Measurements from ENCODE around the gene CAPN13. TPM values are rescaled to one million over a fixed set of nuclear protein-coding genes. Genes with fewer than 3 reads are reported as not detected.

Gene CAPN13
- total and polyA plus RNA-seq, 2 donors (not counting 3 experiments of a cell fraction or from before 2014, with no cell fraction given), result not detected

GRCh38 chr2:30803281-30803680 is 4.0 kb downstream of the CAPN13 start:
- BruUV-seq (replicated peaks), result no TSS peak
- Histone ChIP-seq H2AFZ (ENCODE audit: low read depth, low read length) (no peak overlapping the region), H4K20me1 (replicated peaks; ENCODE audit: control insufficient read depth, extremely low read depth, insufficient read depth, low read length) (no peaks in the 10 kb centered on the region), H3K9me3 (replicated peaks; ENCODE audit: control insufficient read depth, insufficient read depth, low read length) (peaks cover 2% of the 10 kb centered on the region), H3K4me3 (replicated peaks in 1 of 3; ENCODE audit: insufficient read depth in 1 of 3, low read depth in 1 of 3, low read length in 3 of 3) (no peak overlapping the region), H3K9ac (replicated peaks; ENCODE audit: extremely low read depth, insufficient read depth, low read length) (no peak overlapping the region), H3K27ac (ENCODE audit: insufficient read depth, low read depth, low read length) (no peak overlapping the region), H3K79me2 (ENCODE audit: control insufficient read depth, insufficient read depth, low read length) (no peaks in the 10 kb centered on the region), H3K4me1 (ENCODE audit: control insufficient read depth, extremely low read depth, insufficient read depth, low read length) (no peaks in the 10 kb centered on the region), H3K36me3 (ENCODE audit: control insufficient read depth in 2 of 2, extremely low read depth in 1 of 2, insufficient read depth in 2 of 2, low read length in 2 of 2) (no peaks in the 10 kb centered on the region), H3K27me3 (ENCODE audit: control insufficient read depth in 2 of 2, insufficient read depth in 2 of 2, low read length in 2 of 2) (no peaks in the 10 kb centered on the region), H3K9me1 (replicated peaks; ENCODE audit: control insufficient read depth, extremely low read depth, insufficient read depth, low read length) (no peaks in the 10 kb centered on the region), H3K4me2 (ENCODE audit: insufficient read depth, low read length) (no peak overlapping the region)
- TF ChIP-seq FOS (IDR thresholded peaks at IDR 0.05; ENCODE audit: borderline replicate concordance, insufficient read depth, low read length) (no peak), POLR2A (IDR thresholded peaks at IDR 0.05; ENCODE audit: low read depth, low read length) (no peak), POLR2AphosphoS5 (IDR thresholded peaks at IDR 0.05; ENCODE audit: insufficient read depth, low read depth, low read length) (no peak), CTCF (IDR thresholded peaks at IDR 0.05; ENCODE audit: extremely low read depth in 1 of 2, insufficient read depth in 1 of 2, low read depth in 1 of 2, low read length in 2 of 2) (no peak), MYC (IDR thresholded peaks at IDR 0.05; ENCODE audit: low read depth, low read length) (no peak)
- DNase-seq (ENCODE audit: low read depth, low spot score) (no peak), FAIRE-seq (no peak)
- ChIA-PET POLR2A (no interaction called here), CTCF (no interaction called here)
- dilution Hi-C loops (cut with MboI; ENCODE audit: extremely low pct_ligation_motif_present, low sequenced_read_pairs), result no loop called here
- intact Hi-C loops (cut with micrococcal nuclease), result no loop called here

- Histone ChIP-seq H3K4me2 (ENCODE audit: insufficient read depth, low read length) (no peak overlapping the region), H4K20me1 (replicated peaks; ENCODE audit: control insufficient read depth, extremely low read depth, insufficient read depth, low read length) (no peaks in the 10 kb centered on the region), H3K4me3 (replicated peaks in 1 of 3; ENCODE audit: insufficient read depth in 1 of 3, low read depth in 1 of 3, low read length in 3 of 3) (no peak overlapping the region), H3K27me3 (ENCODE audit: control insufficient read depth in 2 of 2, insufficient read depth in 2 of 2, low read length in 2 of 2) (no peaks in the 10 kb centered on the region), H3K36me3 (ENCODE audit: control insufficient read depth in 2 of 2, extremely low read depth in 1 of 2, insufficient read depth in 2 of 2, low read length in 2 of 2) (no peaks in the 10 kb centered on the region), H3K4me1 (ENCODE audit: control insufficient read depth, extremely low read depth, insufficient read depth, low read length) (no peaks in the 10 kb centered on the region), H3K9me1 (replicated peaks; ENCODE audit: control insufficient read depth, extremely low read depth, insufficient read depth, low read length) (no peaks in the 10 kb centered on the region), H3K9ac (replicated peaks; ENCODE audit: extremely low read depth, insufficient read depth, low read length) (no peak overlapping the region), H3K9me3 (replicated peaks; ENCODE audit: control insufficient read depth, insufficient read depth, low read length) (peaks cover 2% of the 10 kb centered on the region), H2AFZ (ENCODE audit: low read depth, low read length) (no peak overlapping the region), H3K27ac (ENCODE audit: insufficient read depth, low read depth, low read length) (no peak overlapping the region), H3K79me2 (ENCODE audit: control insufficient read depth, insufficient read depth, low read length) (no peaks in the 10 kb centered on the region)
- intact Hi-C loops (cut with micrococcal nuclease) (no loop called here), dilution Hi-C loops (cut with MboI; ENCODE audit: extremely low pct_ligation_motif_present, low sequenced_read_pairs) (no loop called here)
- FAIRE-seq, result no peak
- no peak for DNase-seq (ENCODE audit: low read depth, low spot score)
- TF ChIP-seq POLR2AphosphoS5 (IDR thresholded peaks at IDR 0.05; ENCODE audit: insufficient read depth, low read depth, low read length), result no peak
- no peak for TF ChIP-seq CTCF (IDR thresholded peaks at IDR 0.05; ENCODE audit: extremely low read depth in 1 of 2, insufficient read depth in 1 of 2, low read depth in 1 of 2, low read length in 2 of 2)
- TF ChIP-seq MYC (IDR thresholded peaks at IDR 0.05; ENCODE audit: low read depth, low read length), result no peak
- no peak for TF ChIP-seq GATA2 (IDR thresholded peaks at IDR 0.05; ENCODE audit: insufficient read depth, insufficient read length, low read depth, low read length)
- no peak for TF ChIP-seq JUN (IDR thresholded peaks at IDR 0.05; ENCODE audit: borderline replicate concordance, insufficient read depth, insufficient read length, low read depth)
- no peak for TF ChIP-seq POLR2A (IDR thresholded peaks at IDR 0.05; ENCODE audit: low read depth, low read length)
- TF ChIP-seq EZH2 (IDR thresholded peaks at IDR 0.05; ENCODE audit: borderline replicate concordance, low read depth, low read length, severe bottlenecking), result no peak
- ChIA-PET CTCF (no interaction called here), POLR2A (no interaction called here)
- BruUV-seq (replicated peaks), result no TSS peak
These were observed 4.6 kb downstream of the CAPN13 start for GRCh38 chr2:30802611-30803010.

Data from endothelial cell of umbilical vein (primary cell).